Activated CD8-positive, alpha-beta memory T cell treated with anti-CD3 and anti-CD28 coated beads for 4 hours (primary cell): Measurements from ENCODE around the gene SLC39A2.

Experiments
- DNase-seq, 2 donors: peaks; one replicate each; pipeline ENCODE4 v3.0.0-alpha.2; 2020; ENCODE audit warnings: low read depth in 2 of 2

Gene SLC39A2

GRCh38 chr14:21043974-21044618 lies 45.0 kb downstream of the SLC39A2 start:
- DNase-seq, result no peak

GRCh38 chr14:21047378-21047781 lies 48.3 kb downstream of the SLC39A2 start:
- no peak for DNase-seq

GRCh38 chr14:21048638-21049037 lies 49.5 kb downstream of the SLC39A2 start:
- DNase-seq, result no peak

GRCh38 chr14:21049271-21049673 lies 50.2 kb downstream of the SLC39A2 start:
- no peak for DNase-seq

GRCh38 chr14:21050597-21050996 lies 51.5 kb downstream of the SLC39A2 start:
- DNase-seq, result no peak
